ENCODE results near the gene TPRN. TPM values are rescaled to one million over a fixed set of nuclear protein-coding genes. Genes with fewer than 3 reads are reported as not detected.
A peak's percentile ranks its signal among the peaks of the same experiment; 100 is the strongest.

TPRN gene
- total RNA-seq, 1 experiment from 2014 or later = 43.1 TPM

DNA sequence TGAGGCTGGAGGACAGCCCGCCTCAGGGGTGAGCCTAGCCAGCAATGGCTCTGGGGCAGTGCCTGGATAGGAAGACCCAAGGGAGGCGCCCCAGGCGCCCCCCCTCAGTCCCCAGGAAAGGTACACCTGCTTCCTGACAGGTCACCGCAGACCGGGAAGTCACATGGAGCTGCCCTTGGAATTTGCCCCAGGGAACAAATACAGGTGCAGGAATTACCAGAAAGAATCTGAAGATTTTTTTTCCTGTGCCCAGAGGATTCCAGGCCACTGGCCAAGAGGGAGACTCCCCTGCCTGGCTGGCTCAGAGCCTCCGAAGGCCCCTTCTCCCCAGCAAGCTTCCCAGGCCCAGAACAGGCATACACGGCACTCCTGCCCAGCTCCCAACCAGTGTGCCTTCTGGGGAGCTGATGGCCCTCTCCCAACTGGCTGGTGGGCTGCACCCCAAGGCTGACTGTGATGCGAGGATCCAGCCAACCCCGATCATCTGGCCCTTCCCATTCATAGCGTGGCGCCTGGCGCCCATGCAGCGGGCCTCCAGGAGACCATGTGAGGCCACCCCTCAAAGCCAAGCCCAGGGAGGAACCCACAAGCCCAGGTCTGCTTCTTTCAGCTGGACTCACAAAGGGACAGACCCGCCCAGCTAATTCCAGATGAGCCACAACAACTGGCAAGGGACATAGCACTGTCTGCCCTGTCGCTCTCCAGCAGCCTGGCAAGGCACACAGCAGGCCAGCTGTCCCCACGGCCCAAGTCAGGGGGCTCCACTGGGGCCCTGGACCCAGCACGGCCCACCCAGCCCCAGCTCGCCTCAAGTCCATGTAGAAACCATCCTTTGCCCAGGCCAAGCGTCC lies 2.3 kb downstream of the TPRN start (continued):
- TF ChIP-seq ZNF416 (CRISPR knock-in tag; IDR thresholded peaks at IDR 0.05) (no peak), CREB1 (CRISPR knock-in tag; IDR thresholded peaks at IDR 0.05) (no peak), TEAD1 (CRISPR knock-in tag; IDR thresholded peaks at IDR 0.05) (no peak)
- TF ChIP-seq, protein P1, sequence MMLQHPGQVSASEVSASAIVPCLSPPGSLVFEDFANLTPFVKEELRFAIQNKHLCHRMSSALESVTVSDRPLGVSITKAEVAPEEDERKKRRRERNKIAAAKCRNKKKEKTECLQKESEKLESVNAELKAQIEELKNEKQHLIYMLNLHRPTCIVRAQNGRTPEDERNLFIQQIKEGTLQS (CRISPR knock-in tag; conservative IDR thresholded peaks at IDR 0.05) = no peak

DNA sequence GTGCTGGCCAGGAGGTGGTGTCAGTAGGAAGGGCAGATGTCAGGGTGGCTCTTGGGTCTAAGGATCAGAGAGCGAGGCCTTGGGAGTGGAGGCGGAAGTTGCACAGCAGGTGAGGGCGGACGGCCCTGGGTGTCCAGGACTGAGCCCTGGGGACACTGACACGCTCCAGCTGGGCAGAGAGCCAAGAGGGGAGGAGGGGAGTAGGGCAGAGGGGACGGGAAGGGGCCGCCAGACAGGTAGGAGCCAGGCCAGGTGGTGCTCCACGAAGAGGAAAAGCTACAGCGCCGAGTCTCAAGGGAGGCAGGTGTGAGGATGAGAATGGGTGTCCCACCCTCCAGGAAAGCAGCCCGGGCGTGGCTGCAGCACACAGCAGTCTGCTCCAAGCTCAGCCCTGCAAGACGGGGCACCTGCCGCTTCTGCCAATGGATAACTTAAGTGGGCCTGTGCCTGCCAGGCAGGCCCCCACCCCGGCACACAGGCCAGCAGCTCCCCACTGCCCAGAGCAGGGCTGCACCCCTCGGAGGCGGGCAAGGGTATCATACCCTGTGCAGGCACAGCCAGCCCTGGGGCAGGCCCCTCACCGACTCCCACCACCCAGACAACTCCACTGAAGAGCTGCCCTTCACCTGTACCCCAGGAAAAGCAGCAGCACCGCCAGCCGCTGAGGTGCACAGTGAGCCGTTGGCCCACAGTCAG lies 4.9 kb downstream of the TPRN start:
- CTCF ChIA-PET = interaction anchor here (0.6 to 2.1 kb wide), 5 partner anchors 20 to 128 kb away, joined by 3 to 16 read pairs (median 3); no protein-coding TSS in a partner anchor
- POLR2A ChIA-PET = interaction anchor here (1.2 kb wide), 1 partner anchor 45 kb away, joined by 3 read pairs; no protein-coding TSS in a partner anchor
- H3K27ac Mint-ChIP-seq = peak overlapping the region; percentile 69
- no peak for DNase-seq (ENCODE audit: low spot score)
- ATAC-seq = no peak
- H3K9me3 Mint-ChIP-seq = no peaks in the 10 kb centered on the region
- no peak for TF ChIP-seq ZBTB21 (CRISPR knock-in tag; IDR thresholded peaks at IDR 0.05; ENCODE audit: borderline replicate concordance)
- no peak for TF ChIP-seq FOXP1 (CRISPR knock-in tag; IDR thresholded peaks at IDR 0.05; ENCODE audit: borderline replicate concordance)
- no peak for TF ChIP-seq TP53 (CRISPR knock-in tag; IDR thresholded peaks at IDR 0.05)
- no peak for TF ChIP-seq FOXJ3 (CRISPR knock-in tag; IDR thresholded peaks at IDR 0.05; ENCODE audit: borderline replicate concordance)
- TF ChIP-seq, protein P2, sequence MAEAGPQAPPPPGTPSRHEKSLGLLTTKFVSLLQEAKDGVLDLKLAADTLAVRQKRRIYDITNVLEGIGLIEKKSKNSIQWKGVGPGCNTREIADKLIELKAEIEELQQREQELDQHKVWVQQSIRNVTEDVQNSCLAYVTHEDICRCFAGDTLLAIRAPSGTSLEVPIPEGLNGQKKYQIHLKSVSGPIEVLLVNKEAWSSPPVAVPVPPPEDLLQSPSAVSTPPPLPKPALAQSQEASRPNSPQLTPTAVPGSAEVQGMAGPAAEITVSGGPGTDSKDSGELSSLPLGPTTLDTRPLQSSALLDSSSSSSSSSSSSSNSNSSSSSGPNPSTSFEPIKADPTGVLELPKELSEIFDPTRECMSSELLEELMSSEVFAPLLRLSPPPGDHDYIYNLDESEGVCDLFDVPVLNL (CRISPR knock-in tag; IDR thresholded peaks at IDR 0.05; ENCODE audit: borderline replicate concordance, low read depth) = no peak
- TF ChIP-seq SMAD4 (CRISPR knock-in tag; IDR thresholded peaks at IDR 0.05) = no peak
- no peak for TF ChIP-seq SOX15 (CRISPR knock-in tag; IDR thresholded peaks at IDR 0.05)
- TF ChIP-seq, protein P3, sequence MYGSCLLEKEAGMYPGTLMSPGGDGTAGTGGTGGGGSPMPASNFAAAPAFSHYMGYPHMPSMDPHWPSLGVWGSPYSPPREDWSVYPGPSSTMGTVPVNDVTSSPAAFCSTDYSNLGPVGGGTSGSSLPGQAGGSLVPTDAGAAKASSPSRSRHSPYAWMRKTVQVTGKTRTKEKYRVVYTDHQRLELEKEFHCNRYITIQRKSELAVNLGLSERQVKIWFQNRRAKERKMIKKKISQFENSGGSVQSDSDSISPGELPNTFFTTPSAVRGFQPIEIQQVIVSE (CRISPR knock-in tag; IDR thresholded peaks at IDR 0.05; ENCODE audit: borderline replicate concordance) = no peak
- no peak for TF ChIP-seq ESRRA (CRISPR knock-in tag; IDR thresholded peaks at IDR 0.05; ENCODE audit: borderline replicate concordance)
- TF ChIP-seq MYBL2 (CRISPR knock-in tag; IDR thresholded peaks at IDR 0.05) = no peak
- TF ChIP-seq SP1 (CRISPR knock-in tag; conservative IDR thresholded peaks at IDR 0.05) = no peak
- H3K4me3 Mint-ChIP-seq = no peak overlapping the region
- H3K36me3 Mint-ChIP-seq = no peaks in the 10 kb centered on the region; the same call in 1 of the 2 replicates
- peaks cover 14% of the 10 kb centered on the region for H3K4me1 Mint-ChIP-seq
- no peaks in the 10 kb centered on the region for H3K27me3 Mint-ChIP-seq (ENCODE audit: low read depth)

DNA sequence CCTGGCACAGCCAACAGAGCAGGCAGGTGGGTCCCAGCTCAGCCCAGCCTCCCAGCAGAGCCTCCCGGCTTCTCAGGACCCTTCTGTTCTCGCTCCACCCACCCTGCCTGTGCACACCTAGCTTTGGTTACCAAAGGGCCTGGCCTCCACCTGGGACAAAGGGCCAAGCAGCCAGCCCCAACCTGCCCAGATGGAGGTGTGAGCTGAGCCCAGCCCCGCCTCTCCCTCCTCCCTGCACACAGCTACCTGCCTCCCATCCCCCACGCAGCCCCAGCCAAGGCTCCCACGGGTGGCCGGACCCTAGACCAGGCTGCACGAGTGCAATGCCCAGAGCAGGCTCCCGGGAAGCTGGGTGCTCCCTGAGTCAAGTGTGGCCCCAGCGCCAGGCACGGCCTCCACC lies 5.6 kb downstream of the TPRN start:
- Mint-ChIP-seq H3K27ac (peak overlapping the region; percentile 69; the same call in 1 of the 2 replicates), H3K36me3 (no peaks in the 10 kb centered on the region; the same call in 1 of the 2 replicates), H3K4me3 (no peak overlapping the region), H3K4me1 (peaks cover 14% of the 10 kb centered on the region), H3K9me3 (no peaks in the 10 kb centered on the region), H3K27me3 (ENCODE audit: low read depth) (no peaks in the 10 kb centered on the region)
- TF ChIP-seq ZNF263 (CRISPR knock-in tag; IDR thresholded peaks at IDR 0.05; ENCODE audit: low read depth) (no peak), GABPB1 (CRISPR knock-in tag; IDR thresholded peaks at IDR 0.05) (no peak), FOXJ3 (CRISPR knock-in tag; IDR thresholded peaks at IDR 0.05; ENCODE audit: borderline replicate concordance) (no peak)
- TF ChIP-seq, protein P4, sequence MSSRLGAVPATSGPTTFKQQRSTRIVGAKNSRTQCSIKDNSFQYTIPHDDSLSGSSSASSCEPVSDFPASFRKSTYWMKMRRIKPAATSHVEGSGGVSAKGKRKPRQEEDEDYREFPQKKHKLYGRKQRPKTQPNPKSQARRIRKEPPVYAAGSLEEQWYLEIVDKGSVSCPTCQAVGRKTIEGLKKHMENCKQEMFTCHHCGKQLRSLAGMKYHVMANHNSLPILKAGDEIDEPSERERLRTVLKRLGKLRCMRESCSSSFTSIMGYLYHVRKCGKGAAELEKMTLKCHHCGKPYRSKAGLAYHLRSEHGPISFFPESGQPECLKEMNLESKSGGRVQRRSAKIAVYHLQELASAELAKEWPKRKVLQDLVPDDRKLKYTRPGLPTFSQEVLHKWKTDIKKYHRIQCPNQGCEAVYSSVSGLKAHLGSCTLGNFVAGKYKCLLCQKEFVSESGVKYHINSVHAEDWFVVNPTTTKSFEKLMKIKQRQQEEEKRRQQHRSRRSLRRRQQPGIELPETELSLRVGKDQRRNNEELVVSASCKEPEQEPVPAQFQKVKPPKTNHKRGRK (CRISPR knock-in tag; IDR thresholded peaks at IDR 0.05; ENCODE audit: borderline replicate concordance) = no peak
- TF ChIP-seq, protein P5, sequence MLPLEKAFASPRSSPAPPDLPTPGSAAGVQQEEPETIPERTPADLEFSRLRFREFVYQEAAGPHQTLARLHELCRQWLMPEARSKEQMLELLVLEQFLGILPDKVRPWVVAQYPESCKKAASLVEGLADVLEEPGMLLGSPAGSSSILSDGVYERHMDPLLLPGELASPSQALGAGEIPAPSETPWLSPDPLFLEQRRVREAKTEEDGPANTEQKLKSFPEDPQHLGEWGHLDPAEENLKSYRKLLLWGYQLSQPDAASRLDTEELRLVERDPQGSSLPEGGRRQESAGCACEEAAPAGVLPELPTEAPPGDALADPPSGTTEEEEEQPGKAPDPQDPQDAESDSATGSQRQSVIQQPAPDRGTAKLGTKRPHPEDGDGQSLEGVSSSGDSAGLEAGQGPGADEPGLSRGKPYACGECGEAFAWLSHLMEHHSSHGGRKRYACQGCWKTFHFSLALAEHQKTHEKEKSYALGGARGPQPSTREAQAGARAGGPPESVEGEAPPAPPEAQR (CRISPR knock-in tag; IDR thresholded peaks at IDR 0.05) = no peak
- DNase-seq (ENCODE audit: low spot score) (no peak), ATAC-seq (peak; percentile 8; the same call in 1 of the 2 replicates)
- POLR2A ChIA-PET = interaction anchor here (1.0 to 1.2 kb wide), 2 partner anchors 9 to 46 kb away, joined by 3 read pairs; no protein-coding TSS in a partner anchor
- CTCF ChIA-PET = interaction anchor here (0.9 to 2.1 kb wide), 4 partner anchors 19 to 159 kb away, joined by 3 to 16 read pairs (median 6); no protein-coding TSS in a partner anchor

Data from WTC11 (cell line).